Esophagus squamous epithelium (tissue), 5 donors: ENCODE results near the gene AVPR1B. TPM values are rescaled to one million over a fixed set of nuclear protein-coding genes. Genes with fewer than 3 reads are reported as not detected.

Experiments used
- DNase-seq: peaks from one replicate; lab custom pipeline; 2025; lab: John Stamatoyannopoulos, UW
- H3K27ac ChIP-seq, 4 donors: fragments of 200-600 bp; sonication (generic); one replicate each; pipeline ENCODE4 v1.5.1; 2016 to 2019; ENCODE audit warnings: mild to moderate bottlenecking in 1 of 4
- H3K27me3 ChIP-seq, 4 donors: fragments of 200-600 bp; sonication (generic); 1 replicate in 3 of 4; 2 replicates in 1 of 4; pipeline versions ENCODE4 v1.5.1 to v1.6.0; 2017 to 2021; ENCODE audit warnings: antibody characterized with exemption in 1 of 4
- H3K36me3 ChIP-seq, 3 donors: fragments of 200-600 bp; sonication (generic); one replicate each; pipeline ENCODE4 v1.5.1; 2016 to 2019
- H3K4me1 ChIP-seq, 3 donors: fragments of 200-600 bp; sonication (generic); one replicate each; pipeline ENCODE4 v1.5.1; 2017 to 2019
- H3K4me3 ChIP-seq, 4 donors: fragments of 200-600 bp; sonication (generic); 1 replicate in 3 of 4; 2 replicates in 1 of 4; pipeline ENCODE4 v1.5.1; 2016 to 2019; ENCODE audit warnings: mild to moderate bottlenecking in 2 of 4, moderate library complexity in 1 of 4
- H3K9me3 ChIP-seq, 3 donors: fragments of 200-600 bp; sonication (generic); one replicate each; pipeline ENCODE4 v1.5.1; 2016 to 2019
- CTCF ChIP-seq, 6 experiments: fragments of 450-650 bp in 4 of 6; fragments of 200-600 bp in 2 of 6; sonication (generic) in 2 of 6; IDR thresholded peaks; one replicate each; pipeline ENCODE4 v1.5.1; 2016 to 2019; ENCODE audit warnings: antibody characterized with exemption in 6 of 6, mild to moderate bottlenecking in 4 of 6, moderate library complexity in 4 of 6
- POLR2A ChIP-seq, 4 donors: fragments of 450-650 bp; IDR thresholded peaks; one replicate each; pipeline ENCODE4 v1.6.1; 2017; ENCODE audit warnings: antibody characterized with exemption in 4 of 4, mild to moderate bottlenecking in 4 of 4, moderate library complexity in 3 of 4
- WGBS, 2 donors: methylation state at CpG; one replicate each; pipeline ENCODE4 v1.1.5; 2018; 5-methylcytosine and 5-hydroxymethylcytosine counted together
- intact Hi-C: fragments of 100-400 bp; cut with DNase I; formaldehyde crosslinking; loops from one replicate; pipeline ENCODE4 v1.15.0; 2022
- total RNA-seq, 4 donors: library from RNA; depleted of rRNA; stranded (reverse); fragments of >200 nt; gene quantifications; one replicate each; pipeline ENCODE4 v1.1.0, GENCODE V29; 2016
- donor health status: DM: yes; HTN: yes; CAD: no.

Gene AVPR1B
- total RNA-seq, 4 donors from 2014 or later, result not detected

GRCh38 chr1:206079135-206079534 lies 38.1 kb downstream of the AVPR1B start:
- no peak for DNase-seq
- H3K4me3 ChIP-seq, result no peak overlapping the region
- H3K9me3 ChIP-seq, result no peaks in the 10 kb centered on the region
- TF ChIP-seq POLR2A (IDR thresholded peaks at IDR 0.05) (no peak), CTCF (IDR thresholded peaks at IDR 0.05) (no peak)
- intact Hi-C loops, result no loop called here
- no peaks in the 10 kb centered on the region for H3K36me3 ChIP-seq
- H3K27me3 ChIP-seq, result peaks cover 0 to 4% (median 0%) of the 10 kb centered on the region in 4 donors
- WGBS, 2 donors, result 57 to 74% methylated on average over 1 of the region's 1 CpG
- peaks cover 0 to 17% (median 0%) of the 10 kb centered on the region in 3 donors for H3K4me1 ChIP-seq
- no peak overlapping the region for H3K27ac ChIP-seq

- peaks cover 0 to 4% (median 0%) of the 10 kb centered on the region in 4 donors for H3K27me3 ChIP-seq
- intact Hi-C loops, result no loop called here
- no peak for TF ChIP-seq CTCF (IDR thresholded peaks at IDR 0.05)
- no peak for TF ChIP-seq POLR2A (IDR thresholded peaks at IDR 0.05)
- no peak overlapping the region for H3K4me3 ChIP-seq
- H3K9me3 ChIP-seq, result no peaks in the 10 kb centered on the region
- no peaks in the 10 kb centered on the region for H3K36me3 ChIP-seq
- DNase-seq, result no peak
- H3K4me1 ChIP-seq, result peaks cover 0 to 17% (median 0%) of the 10 kb centered on the region in 3 donors
- WGBS, 2 donors, result 20 to 41% methylated on average over 10 to 11 of the region's 11 CpGs
- H3K27ac ChIP-seq, result peak overlapping the region in 3 of 4 donors; percentile 6 to 52 (median 8)
Measured at GRCh38 chr1:206075786-206076755, 41.1 kb downstream of the AVPR1B start.

GRCh38 chr1:206074839-206075238 lies 42.3 kb downstream of the AVPR1B start:
- no peak for TF ChIP-seq CTCF (IDR thresholded peaks at IDR 0.05)
- no peak for TF ChIP-seq POLR2A (IDR thresholded peaks at IDR 0.05)
- Histone ChIP-seq H3K27me3 (peaks cover 0 to 4% (median 0%) of the 10 kb centered on the region in 4 donors), H3K4me1 (peaks cover 0 to 17% (median 0%) of the 10 kb centered on the region in 3 donors), H3K27ac (no peak overlapping the region), H3K36me3 (no peaks in the 10 kb centered on the region), H3K9me3 (no peaks in the 10 kb centered on the region), H3K4me3 (no peak overlapping the region)
- WGBS, 2 donors, result 45 to 55% methylated on average over 3 of the region's 3 CpGs
- no peak for DNase-seq
- intact Hi-C loops, result no loop called here

- 83 to 88% methylated on average over 9 of the region's 9 CpGs for WGBS, 2 donors
- intact Hi-C loops, result no loop called here
- Histone ChIP-seq H3K4me1 (peaks cover 0 to 5% (median 0%) of the 10 kb centered on the region in 3 donors), H3K27me3 (peaks cover 0 to 10% (median 0%) of the 10 kb centered on the region in 4 donors), H3K27ac (no peak overlapping the region), H3K9me3 (no peaks in the 10 kb centered on the region), H3K36me3 (no peaks in the 10 kb centered on the region), H3K4me3 (no peak overlapping the region)
- DNase-seq, result no peak
- no peak for TF ChIP-seq POLR2A (IDR thresholded peaks at IDR 0.05)
- TF ChIP-seq CTCF (IDR thresholded peaks at IDR 0.05), result no peak
Measured at GRCh38 chr1:206070627-206071304, 46.4 kb downstream of the AVPR1B start.
